Activated CD4-positive, alpha-beta T cell treated with anti-CD3 and anti-CD28 coated beads, Interleukin-2, amount 50 U/mL, for 4 hours (primary cell): ENCODE data around the gene ITPR1.

Experiments used
- DNase-seq, 2 experiments: peaks; one replicate each; pipeline ENCODE4 v3.0.0-alpha.2; 2020

Gene ITPR1

GRCh38 chr3:4866866-4867265 lies 373.7 kb downstream of the ITPR1 start:
- DNase-seq = no peak

- no peak for DNase-seq
Measured at GRCh38 chr3:4877173-4877787, 384.1 kb downstream of the ITPR1 start.

DNA sequence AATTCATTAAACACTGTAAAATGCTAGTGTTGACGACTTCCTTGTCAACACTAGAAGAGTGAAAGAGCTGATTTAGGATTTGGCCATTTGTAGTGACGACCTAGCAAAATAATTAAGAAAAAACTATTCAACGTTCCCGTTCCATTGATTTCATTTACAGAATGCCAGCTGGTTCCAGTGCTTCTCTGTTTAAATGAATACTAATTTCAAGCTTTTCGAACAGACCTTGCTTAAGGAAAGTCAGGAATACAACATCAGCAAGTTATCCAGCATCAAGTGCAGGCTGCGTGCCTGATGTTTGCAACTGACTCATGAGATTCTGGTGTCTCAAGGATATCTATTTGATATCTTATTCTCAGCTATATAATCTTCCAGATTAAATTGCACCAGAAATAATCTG lies 387.7 kb downstream of the ITPR1 start:
- no peak for DNase-seq

- DNase-seq = no peak
Measured at GRCh38 chr3:4882548-4882947, 389.4 kb downstream of the ITPR1 start.

DNA sequence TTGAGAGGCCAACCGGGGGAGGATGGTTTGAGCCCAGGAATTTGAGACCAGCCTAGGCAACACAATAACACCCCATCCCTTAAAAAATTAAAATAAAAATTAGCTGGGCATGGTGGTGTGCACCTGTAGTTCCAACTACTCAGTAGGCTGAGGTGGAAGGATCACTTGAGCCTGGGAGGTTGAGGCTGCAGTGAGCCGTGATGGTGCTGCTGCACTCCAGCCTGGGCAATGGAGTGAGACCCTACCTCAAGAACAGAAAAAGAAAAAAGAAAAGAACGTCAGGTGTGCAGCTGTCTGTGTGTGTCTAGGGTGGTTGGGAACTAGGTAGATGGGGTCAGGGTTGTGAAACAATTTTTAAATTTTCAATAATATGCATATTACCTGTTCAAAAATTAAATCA lies 389.9 kb downstream of the ITPR1 start:
- no peak for DNase-seq

DNA sequence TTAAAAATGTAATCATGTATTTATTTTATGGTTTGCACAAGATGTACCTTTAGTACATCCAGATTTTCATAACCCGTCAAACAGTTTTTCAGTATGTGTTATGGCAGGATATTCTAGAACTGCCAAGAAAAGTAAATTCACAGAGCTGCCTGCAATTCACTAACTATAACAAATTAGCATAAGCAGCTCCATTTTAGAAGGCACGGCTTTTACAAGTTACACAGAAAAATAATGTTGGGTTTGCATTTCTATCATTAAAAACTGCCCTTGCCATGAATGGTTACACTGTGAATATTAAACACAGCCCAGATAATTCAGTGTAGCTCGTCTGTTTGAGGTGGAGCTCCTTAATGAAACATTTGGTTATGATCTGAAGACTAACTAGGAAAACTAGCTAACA lies 391.7 kb downstream of the ITPR1 start:
- no peak for DNase-seq

DNA sequence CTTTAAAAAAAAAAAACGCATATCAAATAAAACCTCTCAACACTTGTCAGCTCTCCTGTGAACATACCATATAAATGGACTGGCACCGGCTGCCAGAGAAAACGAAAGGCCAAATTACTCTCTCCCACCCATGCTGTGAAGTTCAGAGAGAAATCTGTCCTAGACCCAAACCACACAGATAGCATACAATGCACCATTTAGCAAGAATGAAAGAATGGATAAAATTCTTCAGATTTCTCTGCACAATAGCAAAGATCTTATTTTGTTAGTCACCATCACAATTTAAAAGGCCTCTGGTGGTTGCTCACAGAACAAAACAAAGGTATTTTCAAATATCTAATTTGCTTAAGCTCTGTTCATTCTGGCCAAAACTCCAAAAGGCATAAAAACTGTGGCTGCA lies 392.2 kb downstream of the ITPR1 start:
- no peak for DNase-seq

DNA sequence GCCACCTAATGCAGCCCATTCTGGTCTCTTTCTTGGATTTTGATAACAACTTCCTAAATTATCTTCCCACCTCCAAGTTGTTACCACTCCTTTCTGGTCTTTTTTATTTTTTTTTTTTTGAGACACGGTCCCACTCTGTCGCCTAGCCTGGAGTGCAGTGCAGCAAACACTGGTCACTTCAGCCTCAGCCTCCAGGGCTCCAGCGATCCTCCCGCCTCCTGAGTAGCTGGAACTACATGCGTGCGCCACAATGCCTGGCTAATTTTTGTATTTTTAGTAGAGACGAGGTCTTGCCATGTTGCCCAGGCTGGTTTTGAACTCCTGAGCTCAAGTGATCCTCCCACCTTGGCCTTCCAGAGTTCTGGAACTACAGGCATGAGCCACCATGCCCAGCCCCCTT lies 393.3 kb downstream of the ITPR1 start:
- DNase-seq = no peak

DNA sequence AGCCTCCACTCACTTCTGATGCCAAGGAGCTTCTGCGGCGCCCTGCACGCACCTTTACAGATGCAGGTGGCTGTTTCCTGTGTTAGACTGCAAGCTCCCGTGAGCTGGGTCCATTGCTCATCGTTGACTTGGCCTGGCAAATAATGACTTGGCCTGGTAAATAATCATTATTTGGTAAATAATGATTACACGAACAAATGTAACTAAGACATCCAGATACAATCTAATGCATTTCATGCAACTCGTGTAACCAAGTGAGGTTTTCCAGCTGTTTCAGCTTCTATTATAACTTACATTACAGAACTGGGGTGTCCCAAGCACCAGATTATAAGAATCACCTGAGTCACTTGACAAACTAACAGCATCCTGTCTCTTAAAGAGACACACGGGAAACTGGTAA lies 394.0 kb downstream of the ITPR1 start:
- DNase-seq = no peak

GRCh38 chr3:4888913-4889846 lies 396.0 kb downstream of the ITPR1 start:
- no peak for DNase-seq

DNA sequence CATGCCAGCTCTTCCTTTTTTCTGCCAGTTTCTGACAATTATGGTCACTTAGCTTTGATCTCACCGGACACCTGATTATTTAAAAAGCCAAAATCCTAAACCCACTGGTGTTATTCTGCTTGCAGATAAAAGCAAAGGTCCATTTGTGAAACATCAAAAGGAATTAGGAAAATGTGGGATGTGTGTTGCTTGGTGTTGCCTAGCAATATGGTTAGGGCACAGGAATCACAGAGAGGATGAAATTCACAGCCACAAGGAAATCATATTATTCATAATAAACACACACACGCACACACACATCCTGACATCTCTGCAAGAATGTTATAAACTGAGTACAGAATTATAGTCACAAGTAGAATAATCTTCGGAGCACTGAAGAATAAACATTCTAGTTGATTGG lies 396.7 kb downstream of the ITPR1 start:
- no peak for DNase-seq

GRCh38 chr3:4894891-4895530 lies 401.9 kb downstream of the ITPR1 start:
- no peak for DNase-seq

DNA sequence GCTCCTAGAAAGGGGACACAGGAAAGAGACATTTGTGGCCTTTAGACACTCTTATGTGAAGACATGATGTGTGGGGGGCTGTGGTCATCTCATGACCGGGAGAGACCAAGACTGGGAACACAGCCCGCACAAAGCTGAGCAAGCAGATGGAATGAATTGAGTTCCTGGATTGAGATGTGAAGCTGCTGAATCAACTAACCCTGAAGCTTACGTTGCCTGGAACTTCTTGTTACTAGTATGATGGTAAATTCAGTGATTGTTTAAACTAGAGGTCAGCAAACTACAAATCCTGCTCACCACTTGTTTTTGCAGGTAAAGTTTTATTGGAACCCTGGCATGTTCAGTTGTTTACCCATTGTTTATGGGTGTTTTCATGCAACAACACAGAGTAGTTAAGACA lies 402.7 kb downstream of the ITPR1 start:
- DNase-seq = no peak
